ENCODE measurements around the gene AFF2.

AFF2 gene

GRCh38 chrX:148537556-148538182, 37.3 kb downstream of the AFF2 start:
- no peak for DNase-seq

GRCh38 chrX:148538582-148538981, 38.2 kb downstream of the AFF2 start:
- DNase-seq = no peak

DNA sequence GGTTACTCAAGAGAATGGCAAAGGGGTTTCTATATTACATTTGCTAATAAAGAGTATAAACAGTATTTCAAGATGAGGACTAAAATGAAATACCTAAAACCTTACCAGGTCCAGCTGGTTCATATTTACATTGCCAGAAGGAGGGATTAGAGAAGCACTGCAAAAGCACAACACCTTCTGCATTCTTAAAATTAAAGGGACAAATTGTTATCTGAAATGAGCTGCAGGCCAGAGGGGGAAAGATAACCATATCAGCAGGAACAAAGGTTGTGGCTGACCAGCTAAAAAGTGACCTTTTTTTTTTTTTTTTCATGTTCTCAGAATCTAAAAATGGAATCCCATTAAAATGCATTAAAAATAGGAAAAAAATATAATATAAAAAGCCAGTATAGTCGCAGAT, 39.7 kb downstream of the AFF2 start:
- DNase-seq = peak; percentile 1 to 79

GRCh38 chrX:148540671-148541583, 40.5 kb downstream of the AFF2 start:
- no peak for DNase-seq

- no peak for DNase-seq
These were observed 41.1 kb downstream of the AFF2 start for GRCh38 chrX:148541584-148541940.

DNA sequence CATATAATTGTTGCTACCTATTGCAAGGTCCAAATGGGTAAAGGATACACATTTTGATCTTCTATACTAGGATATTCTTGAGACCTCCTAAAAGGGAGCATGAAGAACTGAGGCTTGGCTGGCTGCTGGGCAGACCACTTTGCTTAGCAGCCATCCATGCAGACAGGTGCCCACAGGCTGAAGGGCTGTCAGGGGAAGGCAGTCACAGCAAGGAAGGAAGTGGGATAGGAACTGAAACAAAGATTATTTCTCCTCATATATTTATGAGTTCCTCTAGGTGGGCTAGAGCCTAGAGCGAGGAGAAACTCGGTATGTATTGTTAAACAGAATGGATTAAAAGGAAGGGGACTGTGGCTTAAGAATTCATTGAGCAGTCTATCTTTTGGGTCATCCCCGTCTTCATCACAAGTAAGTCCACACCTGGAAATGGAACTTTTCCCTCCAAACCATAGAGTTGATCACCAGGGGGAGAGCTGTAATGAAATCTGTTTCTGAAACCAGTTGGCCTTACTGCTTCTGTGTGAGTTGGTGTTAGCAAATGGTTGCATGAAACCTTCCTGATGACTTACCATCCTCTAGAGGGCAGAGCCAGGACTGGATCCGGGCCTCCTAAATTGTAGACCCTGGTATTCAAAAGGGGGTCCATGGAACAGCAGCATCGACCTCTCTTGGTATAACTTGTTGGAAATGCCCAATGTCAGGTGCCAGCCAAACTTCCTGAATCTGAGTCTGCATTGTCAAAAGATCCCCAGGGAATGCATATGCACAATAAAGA, 42.3 kb downstream of the AFF2 start:
- DNase-seq = no peak

GRCh38 chrX:148552775-148553174, 52.4 kb downstream of the AFF2 start:
- no peak for DNase-seq

DNA sequence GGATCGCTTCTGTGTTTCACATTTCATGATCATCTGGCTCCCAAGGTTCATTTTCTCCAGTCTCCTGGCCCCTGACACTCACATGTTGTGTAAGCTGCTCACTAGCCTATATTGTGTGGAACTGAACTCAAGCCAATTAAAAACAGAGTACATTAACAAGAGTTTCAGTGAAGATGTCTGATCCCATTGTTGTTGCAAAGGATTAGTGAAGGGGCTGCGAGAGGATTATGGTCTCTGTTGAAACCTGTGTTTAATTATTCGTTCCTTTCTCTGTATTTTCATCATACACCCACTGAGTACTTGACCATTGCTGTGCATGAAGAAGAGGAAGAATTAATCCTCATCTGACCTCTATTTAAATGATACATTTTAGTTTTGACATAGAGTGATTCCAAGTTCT, 54.7 kb downstream of the AFF2 start:
- DNase-seq = peak; percentile 18 to 78

DNA sequence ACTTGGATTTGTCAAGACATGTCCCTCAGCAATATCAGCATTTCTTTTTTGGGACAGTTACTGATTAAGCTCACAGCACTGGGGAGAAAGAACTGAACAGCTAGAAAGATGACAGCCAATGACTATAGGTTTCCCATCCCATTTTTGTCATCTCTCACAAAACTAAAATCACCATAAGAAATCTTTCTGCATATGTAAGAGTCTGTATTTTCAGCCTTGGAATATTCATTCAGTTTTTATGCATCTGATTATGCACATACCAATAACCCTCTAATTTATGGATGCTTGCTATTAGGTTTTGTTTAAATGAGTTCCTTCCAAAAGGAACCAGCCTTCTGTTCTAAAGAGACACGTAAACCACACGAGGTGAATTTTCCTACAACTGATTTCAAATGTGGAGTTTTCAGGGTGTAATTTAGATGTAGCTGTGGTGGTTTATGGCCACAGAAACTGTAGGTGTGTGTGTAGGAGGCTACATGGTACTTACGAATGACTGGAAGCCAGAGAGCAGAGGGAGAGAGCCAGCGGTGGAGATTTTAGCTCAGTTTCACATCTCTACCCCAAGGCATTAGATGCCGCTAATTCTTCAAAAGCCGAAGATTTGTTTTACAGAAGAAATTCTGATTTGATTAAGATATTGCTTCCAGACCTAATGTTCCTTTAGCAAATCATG, 55.3 kb downstream of the AFF2 start:
- DNase-seq = no peak

- no peak for DNase-seq
These were observed 56.1 kb downstream of the AFF2 start for GRCh38 chrX:148556498-148556897.

- no peak for DNase-seq
These were observed 62.4 kb downstream of the AFF2 start for GRCh38 chrX:148562846-148563245.

GRCh38 chrX:148567229-148567628, 66.8 kb downstream of the AFF2 start:
- no peak for DNase-seq

DNA sequence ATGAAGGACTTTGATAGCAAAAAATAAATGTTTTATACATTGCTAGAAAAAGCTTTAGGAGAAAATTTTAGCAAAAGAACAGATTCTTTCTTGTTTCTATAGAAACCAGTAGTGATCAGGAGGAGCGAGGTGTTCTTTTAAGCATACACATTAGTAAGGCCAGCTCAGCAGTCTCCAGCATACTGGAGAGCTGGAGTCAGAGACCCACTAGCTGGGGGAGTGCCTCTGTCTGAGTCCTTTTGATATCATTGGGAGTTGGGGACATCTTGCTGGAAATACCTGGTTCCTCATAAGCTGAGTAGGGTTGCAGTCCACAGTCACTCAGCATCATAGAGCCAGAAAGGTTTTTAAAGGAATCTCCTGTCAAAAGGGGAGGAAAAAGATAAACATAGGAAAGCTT, 67.4 kb downstream of the AFF2 start:
- DNase-seq = no peak

GRCh38 chrX:148568763-148569162, 68.3 kb downstream of the AFF2 start:
- DNase-seq = no peak

- DNase-seq = no peak
These were observed 71.9 kb downstream of the AFF2 start for GRCh38 chrX:148572337-148572736.

DNA sequence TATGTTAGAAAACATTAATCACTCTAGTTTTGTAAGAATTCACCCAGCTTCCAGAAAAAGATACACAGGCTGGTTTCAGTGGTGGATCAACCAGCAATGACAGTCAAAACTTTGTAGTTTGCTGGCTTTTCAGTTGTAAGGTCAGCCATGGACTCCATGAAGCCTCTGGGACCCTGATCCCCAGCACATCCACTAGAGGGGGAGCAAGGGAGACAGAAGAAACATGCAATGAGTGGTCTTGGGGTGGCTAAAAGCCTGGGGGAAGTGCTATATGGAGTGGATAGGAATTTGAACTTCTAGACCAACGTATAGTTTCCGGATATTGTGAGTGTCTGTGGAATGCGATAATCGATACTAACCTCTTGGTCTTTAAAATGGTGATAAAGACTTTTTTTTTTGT, 72.7 kb downstream of the AFF2 start:
- peak in 1 of 2 experiments; percentile 32 for DNase-seq

DNA sequence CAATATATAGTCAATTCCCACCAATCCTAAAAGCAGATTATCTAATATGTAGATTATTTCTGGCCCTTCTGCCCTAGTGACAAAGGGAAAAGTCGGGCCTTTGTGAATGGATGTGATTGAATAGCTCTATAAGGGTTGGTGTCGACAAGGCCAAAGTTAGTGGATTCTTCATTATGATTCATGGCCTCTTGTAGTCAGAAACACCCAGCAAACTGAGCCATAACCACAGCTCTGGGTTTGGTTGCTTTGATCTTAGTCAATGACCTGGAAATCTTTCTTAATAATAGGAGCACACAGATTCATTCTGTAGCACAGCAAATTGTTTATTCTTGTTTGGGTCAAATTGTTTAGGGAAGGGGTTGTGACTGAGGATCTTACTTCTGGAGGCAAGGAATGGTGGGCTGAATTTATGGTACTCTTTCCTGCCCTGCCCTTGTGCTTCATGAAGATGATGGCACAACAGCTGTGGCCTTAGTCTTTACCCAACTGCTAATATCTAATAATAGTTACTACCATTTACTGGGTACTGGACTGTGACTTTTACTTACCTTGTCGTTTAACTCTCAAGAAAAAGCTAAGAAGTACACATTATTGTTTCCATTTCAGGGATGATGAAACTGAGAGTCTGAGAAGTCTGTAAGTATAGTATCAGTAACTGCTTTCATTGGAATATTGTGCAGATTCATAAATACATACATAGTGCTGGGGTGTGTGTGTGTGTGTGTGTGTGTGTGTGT, 74.0 kb downstream of the AFF2 start:
- DNase-seq = no peak

DNA sequence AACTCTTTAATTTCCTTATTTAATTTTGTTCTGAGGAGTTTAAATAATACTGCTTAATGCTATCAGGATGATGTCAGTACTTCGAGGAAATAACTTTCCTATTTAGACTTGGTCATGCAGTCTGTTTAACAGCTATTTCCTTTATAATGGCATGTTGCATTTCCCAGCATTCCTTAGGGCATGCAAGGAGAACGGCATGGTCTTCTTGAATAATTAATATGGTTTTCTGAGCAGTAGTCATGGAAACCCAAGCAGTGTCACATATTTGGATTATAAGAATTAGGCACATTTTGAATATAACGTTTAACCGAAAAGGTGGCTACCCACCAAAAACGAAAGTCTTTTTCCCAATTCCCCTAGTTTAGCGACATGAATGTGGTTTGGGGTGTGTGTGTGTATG, 76.0 kb downstream of the AFF2 start:
- DNase-seq = no peak

DNA sequence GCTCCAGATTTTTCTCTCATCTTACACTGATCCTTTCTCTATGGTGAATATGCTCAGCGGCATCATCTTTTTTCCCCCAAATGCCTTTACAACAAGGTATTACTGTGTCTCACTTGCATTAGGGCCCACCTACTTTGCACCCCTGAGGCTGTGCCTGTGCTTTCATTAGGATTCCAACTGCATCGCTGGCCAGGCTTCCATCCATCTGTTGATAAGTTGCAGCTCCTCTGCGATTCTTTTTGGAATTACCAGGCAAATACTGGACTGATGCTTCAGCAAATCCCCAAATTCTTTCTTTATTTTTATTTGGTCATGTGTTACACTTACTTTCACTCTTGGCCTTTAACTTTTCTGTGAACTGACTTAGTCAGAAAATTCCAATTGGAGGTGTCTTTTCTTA, 77.3 kb downstream of the AFF2 start:
- peak in 1 of 2 experiments; percentile 19 for DNase-seq

GRCh38 chrX:148580016-148580415, 79.6 kb downstream of the AFF2 start:
- peak in 1 of 2 experiments; percentile 15 for DNase-seq

DNA sequence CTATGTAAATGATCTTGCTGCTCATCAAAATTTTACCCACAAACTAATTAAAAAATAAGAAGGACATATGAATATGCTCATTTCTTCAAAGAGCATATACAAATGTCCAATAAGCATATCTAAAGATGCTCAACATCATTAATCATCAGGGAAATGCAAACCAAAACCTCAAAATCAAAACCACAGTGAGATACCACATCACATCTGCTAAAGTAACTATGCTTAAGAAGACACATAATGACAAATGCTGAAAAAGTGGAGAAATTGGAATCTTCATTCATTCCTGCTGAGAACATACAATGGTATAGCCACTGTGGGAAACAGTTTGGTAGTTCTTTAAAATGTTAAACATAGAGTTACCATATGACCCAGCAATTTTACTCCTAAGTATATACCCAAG, 81.9 kb downstream of the AFF2 start:
- no peak for DNase-seq

GRCh38 chrX:148588649-148589310, 88.4 kb downstream of the AFF2 start:
- DNase-seq = no peak

Data from NCI-H524 (cell line).